ENCODE measurements around the gene BRCA2. TPM values are rescaled to one million over a fixed set of nuclear protein-coding genes. Genes with fewer than 3 reads are reported as not detected.

The BRCA2 gene
- total RNA-seq, 2 experiments from 2014 or later: 28.4 to 30.7 TPM

DNA sequence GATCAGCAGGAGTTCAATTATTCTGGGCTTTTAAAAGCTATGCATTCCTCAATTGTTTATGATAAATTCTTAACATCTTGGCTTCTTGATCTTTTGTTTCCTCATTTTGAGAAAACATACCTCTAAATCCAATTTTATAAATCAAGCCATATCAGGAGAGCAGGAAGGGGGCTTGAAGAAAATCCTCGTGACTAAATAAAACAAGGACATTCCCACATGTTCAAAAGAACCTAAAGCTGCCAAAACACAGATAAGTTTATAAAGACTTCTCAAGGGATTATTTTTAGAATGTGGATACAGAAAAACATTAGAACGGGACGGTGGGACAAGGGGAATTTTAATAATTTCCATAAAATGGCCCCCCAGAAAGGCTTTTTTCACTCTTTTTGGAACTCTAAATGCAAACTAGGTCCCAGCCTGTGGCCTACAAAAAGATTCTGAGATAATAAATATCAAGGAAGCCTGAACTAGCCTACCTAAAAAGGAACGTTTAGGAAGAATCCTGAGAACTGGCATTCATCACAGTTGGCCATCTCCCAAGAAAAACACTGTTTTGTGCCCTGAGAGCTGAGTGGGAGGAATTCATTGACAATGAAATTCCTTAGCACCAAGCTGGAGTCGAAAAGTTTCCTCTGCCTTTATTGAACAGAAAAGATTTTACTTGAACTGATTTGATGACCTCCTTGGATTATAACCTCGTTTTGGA, 30.2 kb upstream of the BRCA2 start:
- DNase-seq (no peak), ATAC-seq (no peak)
- H3K4me1 Mint-ChIP-seq (ENCODE audit: low read depth): no peaks in the 10 kb centered on the region
- POLR2A ChIA-PET: no interaction called here
- no peaks in the 10 kb centered on the region for H3K27me3 Mint-ChIP-seq (ENCODE audit: low read depth)
- H3K27ac Mint-ChIP-seq: no peak overlapping the region
- CTCF ChIA-PET: interaction anchor here (1.0 kb wide), 1 partner anchor 17 kb away, joined by 7 read pairs; no protein-coding TSS in a partner anchor
- H3K4me3 Mint-ChIP-seq: no peak overlapping the region
- no peaks in the 10 kb centered on the region for H3K36me3 Mint-ChIP-seq (ENCODE audit: low read depth)
- H3K9me3 Mint-ChIP-seq (ENCODE audit: insufficient read depth): no peaks in the 10 kb centered on the region

DNA sequence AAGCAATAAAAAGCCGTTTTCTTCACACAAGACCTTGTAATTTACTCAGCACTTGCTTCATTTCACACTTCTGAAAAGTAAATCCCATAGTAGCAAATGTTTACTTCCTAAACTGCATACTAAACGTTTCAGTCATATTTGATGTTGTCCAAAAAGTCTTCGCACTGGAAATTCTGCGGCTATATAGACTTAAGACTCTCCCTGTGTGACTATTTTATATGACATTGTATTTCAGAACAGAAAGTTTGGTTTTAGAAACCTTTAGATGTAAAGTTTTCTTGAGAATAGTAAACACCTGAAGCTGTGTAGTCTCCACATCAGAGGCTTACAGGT, 29.7 kb upstream of the BRCA2 start:
- ChIA-PET POLR2A (interaction anchor here (1.0 kb wide), 1 partner anchor 222 kb away, joined by 3 read pairs; no protein-coding TSS in a partner anchor), CTCF (interaction anchor here (1.1 kb wide), 1 partner anchor 376 kb away, joined by 3 read pairs; no protein-coding TSS in a partner anchor)
- Mint-ChIP-seq H3K36me3 (ENCODE audit: low read depth) (no peaks in the 10 kb centered on the region), H3K27ac (no peak overlapping the region), H3K9me3 (ENCODE audit: insufficient read depth) (no peaks in the 10 kb centered on the region), H3K27me3 (ENCODE audit: low read depth) (no peaks in the 10 kb centered on the region), H3K4me3 (no peak overlapping the region), H3K4me1 (ENCODE audit: low read depth) (no peaks in the 10 kb centered on the region)
- no peak for DNase-seq
- ATAC-seq: no peak

DNA sequence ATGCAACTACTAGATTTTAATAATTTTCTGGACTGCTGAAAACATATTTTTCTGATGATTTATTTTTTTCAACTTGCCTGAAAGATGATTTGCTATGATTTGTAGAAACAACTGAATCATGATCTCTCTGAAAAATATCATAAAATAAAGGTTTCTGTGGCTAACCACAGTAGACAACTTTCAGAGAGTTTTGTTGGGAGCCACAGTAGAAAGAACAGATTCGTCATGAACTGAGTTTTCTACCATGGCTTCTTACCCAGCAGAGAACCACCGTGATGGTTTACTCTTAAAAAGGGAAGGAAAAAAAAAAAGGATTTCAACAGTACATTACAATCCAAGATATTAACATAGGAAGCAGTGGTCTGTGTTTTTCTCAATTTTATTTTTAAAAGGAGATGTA, 18.1 kb upstream of the BRCA2 start:
- no peak overlapping the region for H3K27ac Mint-ChIP-seq
- ATAC-seq (no peak), DNase-seq (no peak)
- peaks cover 31% of the 10 kb centered on the region for H3K27me3 Mint-ChIP-seq (ENCODE audit: low read depth)
- POLR2A ChIA-PET: interaction anchor here (0.9 kb wide), 1 partner anchor 18 kb away, joined by 3 read pairs; the partner anchor contains the start of genes BRCA2 and ZAR1L
- no peak overlapping the region for H3K4me3 Mint-ChIP-seq
- H3K36me3 Mint-ChIP-seq (ENCODE audit: low read depth): no peaks in the 10 kb centered on the region
- H3K4me1 Mint-ChIP-seq (ENCODE audit: low read depth): peaks cover 6% of the 10 kb centered on the region
- no peaks in the 10 kb centered on the region for H3K9me3 Mint-ChIP-seq (ENCODE audit: insufficient read depth)
- CTCF ChIA-PET: no interaction called here

DNA sequence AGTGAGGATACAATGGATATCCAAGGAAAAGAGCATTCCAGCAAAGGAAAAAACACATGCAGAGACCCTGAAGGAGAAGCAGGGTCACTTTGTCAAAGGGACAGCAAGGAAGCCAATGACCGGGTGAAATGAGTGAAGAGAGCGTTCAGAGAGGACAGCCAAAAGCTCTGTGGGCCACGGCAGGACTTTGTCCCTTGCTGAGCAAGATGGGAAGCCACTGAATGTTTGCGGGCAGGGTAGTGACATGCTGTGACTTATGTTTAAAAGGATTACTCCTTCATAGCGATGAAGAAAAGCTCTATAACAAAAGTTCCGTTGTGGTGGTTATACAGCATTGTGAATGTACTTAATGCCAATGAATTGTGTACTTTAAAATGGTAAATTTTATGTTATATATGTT, 16.6 kb upstream of the BRCA2 start:
- Mint-ChIP-seq H3K4me3 (no peak overlapping the region), H3K27me3 (ENCODE audit: low read depth) (peaks cover 31% of the 10 kb centered on the region), H3K4me1 (ENCODE audit: low read depth) (peaks cover 6% of the 10 kb centered on the region), H3K9me3 (ENCODE audit: insufficient read depth) (no peaks in the 10 kb centered on the region), H3K36me3 (ENCODE audit: low read depth) (no peaks in the 10 kb centered on the region), H3K27ac (no peak overlapping the region)
- POLR2A ChIA-PET: no interaction called here
- no peak for DNase-seq
- CTCF ChIA-PET: no interaction called here
- ATAC-seq: no peak

DNA sequence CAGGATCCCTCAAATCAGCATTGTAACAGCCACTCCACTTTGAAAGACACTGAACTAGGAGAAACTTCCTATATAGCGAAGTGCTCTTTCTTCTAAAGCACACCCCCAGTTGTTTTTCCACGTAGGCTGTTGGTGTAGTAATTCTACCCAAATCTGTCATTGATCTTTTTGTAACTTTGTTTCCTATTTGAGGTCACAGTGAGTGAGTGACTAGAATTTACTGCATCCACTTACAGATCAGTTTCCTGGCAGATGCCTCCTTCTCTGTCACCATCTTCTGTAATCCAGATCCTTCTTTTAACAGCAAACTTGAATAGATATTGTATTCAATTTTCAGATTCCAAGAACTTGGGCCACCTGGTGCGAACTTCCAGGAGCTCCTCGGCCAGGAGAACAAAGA, 15.4 kb upstream of the BRCA2 start:
- ATAC-seq: no peak
- CTCF ChIA-PET: no interaction called here
- POLR2A ChIA-PET: interaction anchor here (2.1 kb wide), 1 partner anchor 15 kb away, joined by 12 read pairs; the partner anchor contains the start of genes BRCA2 and ZAR1L
- Mint-ChIP-seq H3K27ac (no peak overlapping the region), H3K27me3 (ENCODE audit: low read depth) (peaks cover 29% of the 10 kb centered on the region), H3K9me3 (ENCODE audit: insufficient read depth) (no peaks in the 10 kb centered on the region), H3K36me3 (ENCODE audit: low read depth) (no peaks in the 10 kb centered on the region), H3K4me3 (no peak overlapping the region), H3K4me1 (ENCODE audit: low read depth) (peaks cover 6% of the 10 kb centered on the region)
- DNase-seq: no peak

DNA sequence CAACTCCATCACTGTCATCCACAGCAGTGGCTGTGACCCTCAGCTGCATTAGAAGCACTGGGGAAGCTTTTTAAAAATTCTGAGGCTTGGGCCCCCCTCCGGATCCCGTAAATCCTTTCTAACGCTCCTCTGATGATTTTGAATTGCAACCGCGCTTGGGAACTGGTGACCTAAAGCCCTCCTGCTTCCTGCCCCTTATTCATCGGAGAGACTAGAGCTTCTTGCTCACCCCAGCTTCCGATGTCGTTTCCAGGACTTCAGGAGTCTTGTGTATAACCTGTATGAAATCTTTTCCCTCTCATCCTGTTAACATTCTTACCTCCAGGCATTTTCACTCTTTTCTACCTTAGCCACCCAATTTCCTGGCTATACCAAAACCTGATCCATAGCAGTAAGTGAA, 14.9 kb upstream of the BRCA2 start:
- H3K4me1 Mint-ChIP-seq (ENCODE audit: low read depth): peaks cover 6% of the 10 kb centered on the region
- ChIA-PET POLR2A (interaction anchor here (2.1 kb wide), 1 partner anchor 15 kb away, joined by 12 read pairs; the partner anchor contains the start of genes BRCA2 and ZAR1L), CTCF (interaction anchor here (1.0 kb wide), 1 partner anchor 53 kb away, joined by 3 read pairs; no protein-coding TSS in a partner anchor)
- ATAC-seq: no peak
- DNase-seq: no peak
- no peaks in the 10 kb centered on the region for H3K9me3 Mint-ChIP-seq (ENCODE audit: insufficient read depth)
- no peaks in the 10 kb centered on the region for H3K36me3 Mint-ChIP-seq (ENCODE audit: low read depth)
- no peak overlapping the region for H3K27ac Mint-ChIP-seq
- H3K27me3 Mint-ChIP-seq (ENCODE audit: low read depth): peaks cover 29% of the 10 kb centered on the region
- H3K4me3 Mint-ChIP-seq: no peak overlapping the region

DNA sequence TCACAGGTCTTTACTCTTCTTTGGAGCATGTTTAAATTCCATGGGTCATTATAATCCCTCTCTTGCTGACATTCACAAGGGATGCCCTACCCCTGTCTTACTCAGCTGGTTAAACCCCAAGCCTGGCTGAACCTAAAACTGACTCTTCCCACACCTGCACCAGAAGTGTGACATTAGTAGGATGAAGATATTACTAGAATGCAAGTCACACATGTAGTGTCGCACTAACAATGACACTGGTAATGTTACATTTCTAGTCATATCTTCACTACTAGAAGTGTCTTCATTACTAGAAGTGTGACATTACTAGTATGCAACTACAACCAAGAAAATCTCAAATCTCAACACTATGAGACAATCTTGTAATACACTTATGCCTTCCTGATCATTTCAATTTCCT, 14.4 kb upstream of the BRCA2 start:
- no peak for ATAC-seq
- H3K4me1 Mint-ChIP-seq (ENCODE audit: low read depth): peaks cover 6% of the 10 kb centered on the region
- H3K4me3 Mint-ChIP-seq: no peak overlapping the region
- H3K27me3 Mint-ChIP-seq (ENCODE audit: low read depth): peaks cover 26% of the 10 kb centered on the region
- POLR2A ChIA-PET: interaction anchor here (2.1 kb wide), 1 partner anchor 14 kb away, joined by 12 read pairs; the partner anchor contains the start of genes BRCA2 and ZAR1L
- H3K9me3 Mint-ChIP-seq (ENCODE audit: insufficient read depth): no peaks in the 10 kb centered on the region
- CTCF ChIA-PET: interaction anchor here (1.0 kb wide), 1 partner anchor 54 kb away, joined by 3 read pairs; no protein-coding TSS in a partner anchor
- no peak overlapping the region for H3K27ac Mint-ChIP-seq
- DNase-seq: no peak
- H3K36me3 Mint-ChIP-seq (ENCODE audit: low read depth): no peaks in the 10 kb centered on the region

DNA sequence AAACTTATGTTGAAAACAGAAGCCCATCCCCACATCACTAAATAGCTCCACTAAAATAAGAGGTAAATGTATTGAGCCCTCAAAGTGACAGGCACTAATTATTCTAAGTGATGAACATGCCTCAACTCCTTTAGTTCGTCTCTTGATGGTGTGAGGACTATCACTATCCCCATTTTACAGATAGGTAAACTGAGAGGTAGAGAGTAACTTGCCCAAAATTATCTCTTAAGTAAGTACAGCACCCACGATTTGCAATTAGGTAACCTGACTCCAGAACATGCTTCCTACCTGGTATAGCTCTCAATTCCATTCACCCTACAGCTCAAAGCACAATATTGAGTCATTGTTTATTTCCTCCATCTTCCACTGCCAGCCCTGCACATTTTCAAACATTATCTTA, 12.8 kb upstream of the BRCA2 start:
- Mint-ChIP-seq H3K27ac (no peak overlapping the region), H3K4me1 (ENCODE audit: low read depth) (peaks cover 3% of the 10 kb centered on the region)
- CTCF ChIA-PET: no interaction called here

DNA sequence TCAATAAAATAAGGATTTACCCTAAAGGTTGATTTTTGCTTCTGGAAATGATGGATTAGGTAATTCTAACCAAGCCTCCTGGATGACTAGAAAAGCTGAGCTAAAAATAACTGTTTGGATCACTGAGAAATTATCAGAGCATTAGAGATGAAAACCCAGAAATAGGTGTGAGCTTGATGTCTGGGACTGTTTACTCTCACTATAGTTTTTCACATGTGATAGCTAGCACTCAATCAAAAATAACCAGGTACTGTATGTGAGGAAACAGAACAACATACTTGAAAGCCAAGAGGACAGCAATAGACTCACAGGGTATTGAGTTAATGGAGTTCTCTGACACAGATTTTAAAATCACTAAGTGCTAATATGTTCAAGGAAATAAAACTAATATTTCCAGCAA, 9.7 kb upstream of the BRCA2 start:
- ChIA-PET CTCF (interaction anchor here (0.9 to 1.4 kb wide), 5 partner anchors 9 to 60 kb away, joined by 3 to 6 read pairs (median 4); partner anchors contain the start of genes BRCA2 and ZAR1L), POLR2A (interaction anchor here (1.8 kb wide), 1 partner anchor 9 kb away, joined by 5 read pairs; the partner anchor contains the start of genes BRCA2 and ZAR1L)
- Mint-ChIP-seq H3K36me3 (ENCODE audit: low read depth) (no peaks in the 10 kb centered on the region), H3K4me1 (ENCODE audit: low read depth) (peaks cover 17% of the 10 kb centered on the region), H3K27ac (no peak overlapping the region), H3K9me3 (ENCODE audit: insufficient read depth) (no peaks in the 10 kb centered on the region), H3K27me3 (ENCODE audit: low read depth) (peaks cover 4% of the 10 kb centered on the region), H3K4me3 (no peak overlapping the region)
- ATAC-seq: no peak
- DNase-seq: no peak

More for the DNA sequence above, 12.8 kb upstream of the BRCA2 start:
- no peaks in the 10 kb centered on the region for H3K36me3 Mint-ChIP-seq (ENCODE audit: low read depth)
- H3K9me3 Mint-ChIP-seq (ENCODE audit: insufficient read depth): no peaks in the 10 kb centered on the region
- POLR2A ChIA-PET: no interaction called here
- DNase-seq: no peak
- no peak overlapping the region for H3K4me3 Mint-ChIP-seq
- ATAC-seq: no peak
- H3K27me3 Mint-ChIP-seq (ENCODE audit: low read depth): peaks cover 23% of the 10 kb centered on the region

DNA sequence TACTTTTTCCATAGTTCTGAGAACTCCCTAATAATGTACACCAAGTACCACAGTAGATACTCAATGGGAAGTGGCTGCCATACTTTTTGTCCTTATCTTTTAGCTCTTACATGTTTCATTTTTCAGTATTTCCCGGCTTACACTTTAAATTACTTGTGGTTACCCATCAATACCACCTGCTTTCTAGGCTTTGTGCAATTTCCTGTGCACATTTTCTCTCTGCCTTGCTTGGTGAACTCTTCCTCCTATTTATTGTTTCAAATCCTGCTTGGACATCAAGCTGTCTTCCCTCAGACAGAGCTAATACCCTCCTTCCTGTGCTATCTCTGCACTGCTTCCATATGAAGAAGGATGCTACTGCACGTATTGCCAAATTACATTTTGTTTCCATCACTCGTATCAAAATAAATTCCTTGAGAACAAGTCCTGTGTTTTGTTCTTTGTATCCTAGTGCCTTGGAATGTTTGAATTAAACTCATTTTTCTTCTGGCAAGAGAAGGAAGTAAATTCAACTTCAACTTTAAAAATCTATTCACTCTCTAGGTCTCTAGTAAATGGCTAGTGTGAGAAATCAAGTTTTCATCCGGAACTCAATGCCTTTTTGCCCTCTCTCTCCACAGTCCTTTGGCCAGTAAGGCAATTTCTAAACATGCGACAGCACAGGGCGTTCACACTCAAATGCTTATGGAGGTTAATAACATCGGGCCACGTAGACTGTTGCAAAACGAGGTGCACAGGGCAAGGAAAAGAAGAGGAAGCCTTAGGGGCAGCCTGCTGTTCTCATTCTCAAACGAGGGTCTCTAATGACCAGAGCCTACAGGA, 5.8 kb upstream of the BRCA2 start:
- DNase-seq (no peak), ATAC-seq (peak; percentile 43)
- H3K4me1 Mint-ChIP-seq (ENCODE audit: low read depth): peaks cover 31% of the 10 kb centered on the region
- no peaks in the 10 kb centered on the region for H3K36me3 Mint-ChIP-seq (ENCODE audit: low read depth)
- H3K9me3 Mint-ChIP-seq (ENCODE audit: insufficient read depth): no peaks in the 10 kb centered on the region
- H3K27me3 Mint-ChIP-seq (ENCODE audit: low read depth): peaks cover 4% of the 10 kb centered on the region
- POLR2A ChIA-PET: no interaction called here
- CTCF ChIA-PET: interaction anchor here (0.6 to 1.4 kb wide), 7 partner anchors 42 to 400 kb away, joined by 3 to 13 read pairs (median 3); no protein-coding TSS in a partner anchor
- H3K27ac Mint-ChIP-seq: peak overlapping the region; percentile 28
- H3K4me3 Mint-ChIP-seq: no peak overlapping the region

DNA sequence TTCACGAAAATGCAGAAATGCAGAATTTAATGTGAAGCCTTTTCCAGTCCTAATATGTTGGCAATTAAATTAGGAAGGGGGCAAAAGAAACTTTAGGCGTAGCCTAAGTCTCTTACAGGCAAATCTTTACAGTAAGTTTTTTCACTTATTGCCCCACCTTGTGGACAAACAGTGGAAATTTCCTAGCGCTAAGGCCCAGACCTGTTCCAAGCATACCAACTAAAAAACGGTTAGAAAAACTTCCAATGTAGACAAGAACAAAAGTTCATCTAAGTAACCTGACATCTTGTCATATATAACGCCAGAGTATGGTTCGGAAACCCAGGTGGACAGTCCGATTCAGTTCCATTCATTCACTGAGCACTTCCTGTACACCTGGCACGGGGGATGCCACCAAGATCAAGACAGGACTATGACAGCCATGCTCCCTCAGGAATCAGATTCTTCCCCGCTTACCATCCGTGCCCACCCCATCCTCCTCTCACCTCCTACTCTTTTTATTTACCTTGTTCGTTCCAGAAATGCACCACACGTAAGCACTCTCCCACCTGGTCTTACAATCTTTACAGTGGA, 5.1 kb upstream of the BRCA2 start:
- ChIA-PET CTCF (interaction anchor here (0.8 kb wide), 1 partner anchor 401 kb away, joined by 4 read pairs; no protein-coding TSS in a partner anchor), POLR2A (no interaction called here)
- H3K27me3 Mint-ChIP-seq (ENCODE audit: low read depth): peaks cover 4% of the 10 kb centered on the region
- no peaks in the 10 kb centered on the region for H3K9me3 Mint-ChIP-seq (ENCODE audit: insufficient read depth)
- H3K4me1 Mint-ChIP-seq (ENCODE audit: low read depth): peaks cover 36% of the 10 kb centered on the region
- peak; percentile 66 for ATAC-seq
- peak; percentile 48 for DNase-seq
- H3K27ac Mint-ChIP-seq: no peak overlapping the region
- H3K4me3 Mint-ChIP-seq: no peak overlapping the region
- H3K36me3 Mint-ChIP-seq (ENCODE audit: low read depth): no peaks in the 10 kb centered on the region
